NOMO-1 treated with dmso at 0.1 percent for 144 hours (cell line): ENCODE measurements around the gene PSMB8.
"Not testable (repeated sequence)": the region's sequence is repeated elsewhere in the genome, so short reads cannot be mapped to it uniquely, and the experiment has no call there.

Experiments used
- DNase-seq: peaks from one replicate; lab custom pipeline; 2025; ENCODE audit not compliant: unreplicated experiment; lab: John Stamatoyannopoulos, UW

Gene PSMB8

DNA sequence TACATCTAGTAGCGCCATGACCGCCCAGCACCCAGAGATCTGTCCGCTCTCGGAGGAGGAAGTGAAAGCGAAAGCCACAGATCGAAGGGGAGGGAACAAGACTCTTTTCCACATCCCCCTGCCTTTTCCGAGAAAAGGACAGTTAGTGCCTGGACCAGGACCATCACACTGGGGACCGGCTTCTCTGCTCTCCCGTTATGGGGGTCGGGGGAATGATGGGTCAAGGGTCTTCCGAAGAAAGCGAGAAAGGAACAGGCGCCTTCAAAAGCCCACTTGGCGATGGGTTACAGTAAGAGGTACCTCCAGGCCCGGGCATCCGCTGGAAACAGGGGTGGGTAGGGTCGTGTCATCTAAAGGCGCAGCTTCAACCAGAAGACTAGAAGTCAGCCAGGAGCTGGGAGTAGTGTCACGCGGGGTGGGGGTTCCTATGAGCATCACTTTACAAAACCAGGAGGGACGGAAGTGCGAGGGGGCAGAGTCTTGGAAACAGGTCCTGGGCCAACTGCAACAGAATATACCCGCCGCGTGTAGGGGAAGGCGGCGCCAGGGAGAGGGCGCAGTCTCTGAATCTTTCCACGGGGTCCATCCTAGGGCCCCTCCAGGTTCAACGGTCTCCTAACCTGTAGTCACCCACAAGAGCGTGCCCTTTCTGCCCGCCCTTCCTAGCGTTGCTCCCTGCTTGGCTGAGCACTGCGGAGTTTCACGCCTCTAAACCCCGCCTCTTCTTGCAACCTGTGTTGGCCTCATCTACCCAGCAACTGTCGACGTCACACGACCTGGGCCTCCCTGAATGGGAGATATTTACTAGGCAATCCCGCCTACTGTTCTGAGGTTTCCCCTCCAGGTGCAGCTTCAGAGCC, at the start of gene PSMB8:
TSS of gene PSMB8 (minus strand) at position 69 of the 860 bp plus-strand sequence. CDS start at position 18, 51 bp downstream.
- DNase-seq: peak; percentile 93

DNA sequence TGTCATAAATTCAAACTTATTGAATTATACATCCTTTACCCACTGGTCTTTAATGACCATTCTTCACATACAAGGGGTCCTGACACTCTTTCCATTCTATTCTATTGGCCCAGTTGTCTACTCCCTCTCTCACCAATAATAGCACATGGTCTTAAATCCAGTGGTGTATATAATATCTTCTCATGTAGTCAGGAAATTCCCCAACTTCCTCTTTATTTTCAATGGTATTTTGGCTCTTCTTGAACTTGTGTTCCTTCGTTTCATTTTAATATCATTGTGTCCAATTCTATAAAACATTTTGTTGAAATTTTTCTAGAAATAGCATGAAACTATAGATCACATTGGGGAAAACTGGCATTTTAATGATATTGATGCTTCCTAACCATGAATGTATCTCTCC, 47.0 kb upstream of the PSMB8 start:
- no peak for DNase-seq

DNA sequence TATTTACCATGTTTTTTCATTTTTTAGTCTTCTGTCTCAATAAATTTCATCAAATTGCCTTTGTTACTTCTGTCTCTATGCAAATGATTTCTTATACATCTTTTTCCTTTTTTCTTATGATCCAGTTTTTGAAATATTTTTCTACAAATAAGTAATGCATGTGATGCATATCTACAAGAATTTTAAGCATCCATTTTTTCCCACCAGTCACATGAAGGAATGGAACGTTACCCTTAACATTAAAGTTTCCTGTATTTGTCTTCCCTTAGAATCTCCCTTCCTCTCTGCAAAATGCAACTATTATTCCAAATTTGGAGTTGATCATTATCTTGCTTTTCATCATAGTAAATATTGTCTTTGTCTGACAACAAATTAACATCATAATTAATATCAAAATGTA, 45.7 kb upstream of the PSMB8 start:
- DNase-seq: no peak

DNA sequence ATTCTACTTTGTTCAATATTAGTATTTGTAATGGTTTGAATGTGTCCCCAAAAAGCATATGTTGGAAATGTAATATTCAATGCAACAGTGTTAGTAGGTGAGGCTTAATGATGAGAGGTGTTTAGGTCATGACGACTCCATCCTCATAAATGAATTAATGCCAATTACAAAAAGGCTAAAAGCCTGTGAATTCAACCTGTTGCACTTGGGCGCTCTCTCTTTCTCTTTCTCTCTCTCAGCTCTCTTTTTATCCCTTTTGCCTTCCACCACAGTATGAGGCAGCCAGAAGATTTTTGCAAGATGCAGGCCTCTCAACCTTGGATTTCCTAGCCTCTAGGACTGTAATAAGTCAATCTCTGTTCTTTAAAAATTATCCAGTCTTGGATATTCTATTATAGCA, 44.7 kb upstream of the PSMB8 start:
- no peak for DNase-seq

GRCh38 chr6:32887616-32888015, 43.8 kb upstream of the PSMB8 start:
- DNase-seq: no peak

- no peak for DNase-seq
Measured at GRCh38 chr6:32886681-32887383, 43.0 kb upstream of the PSMB8 start.

- peak; percentile 9 for DNase-seq
Measured at GRCh38 chr6:32885698-32886286, 41.9 kb upstream of the PSMB8 start.

- DNase-seq: no peak
Measured at GRCh38 chr6:32883789-32884188, 39.9 kb upstream of the PSMB8 start.

DNA sequence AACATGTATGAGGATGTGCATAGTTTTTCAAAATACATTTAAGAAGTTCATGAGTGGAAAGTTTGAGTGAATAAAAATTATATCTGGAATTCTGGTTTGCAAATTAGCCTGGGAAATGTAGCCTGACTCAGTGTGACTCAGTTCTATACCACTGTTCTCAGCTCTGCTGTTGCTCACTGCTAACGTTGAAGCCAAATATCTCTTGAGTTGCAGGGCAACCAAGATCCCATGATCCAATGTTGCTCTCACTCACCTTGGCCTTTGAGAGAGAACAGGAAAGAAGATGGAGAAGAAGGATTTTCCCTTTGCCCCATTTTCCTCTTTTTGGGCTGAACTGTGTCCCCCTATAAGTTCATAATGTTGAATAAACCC, 39.0 kb upstream of the PSMB8 start:
- no peak for DNase-seq

- DNase-seq: not testable (repeated sequence)
Measured at GRCh38 chr6:32880962-32881361, 37.1 kb upstream of the PSMB8 start.

DNA sequence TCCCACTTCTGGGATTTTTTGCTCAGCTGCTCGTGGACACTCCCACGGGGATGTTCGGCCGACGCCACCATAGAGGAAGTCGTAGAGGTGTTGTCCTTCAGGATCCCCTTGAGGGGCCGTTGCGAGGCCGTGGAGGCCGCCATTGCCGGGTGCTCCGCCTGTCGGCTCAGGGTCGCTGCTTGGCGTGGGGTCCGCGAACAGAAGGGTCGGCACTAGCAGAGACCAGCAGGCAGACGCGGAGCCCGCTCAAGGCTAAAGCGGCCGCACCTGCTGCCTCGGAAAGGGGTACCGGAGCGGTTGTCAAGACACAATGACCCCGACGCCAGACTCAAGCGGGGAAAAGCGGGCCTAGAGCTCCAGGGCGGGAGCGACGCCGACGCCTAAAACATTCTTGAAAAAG, 35.8 kb upstream of the PSMB8 start:
- no peak for DNase-seq

GRCh38 chr6:32876603-32877002, 32.8 kb upstream of the PSMB8 start:
- no peak for DNase-seq

DNA sequence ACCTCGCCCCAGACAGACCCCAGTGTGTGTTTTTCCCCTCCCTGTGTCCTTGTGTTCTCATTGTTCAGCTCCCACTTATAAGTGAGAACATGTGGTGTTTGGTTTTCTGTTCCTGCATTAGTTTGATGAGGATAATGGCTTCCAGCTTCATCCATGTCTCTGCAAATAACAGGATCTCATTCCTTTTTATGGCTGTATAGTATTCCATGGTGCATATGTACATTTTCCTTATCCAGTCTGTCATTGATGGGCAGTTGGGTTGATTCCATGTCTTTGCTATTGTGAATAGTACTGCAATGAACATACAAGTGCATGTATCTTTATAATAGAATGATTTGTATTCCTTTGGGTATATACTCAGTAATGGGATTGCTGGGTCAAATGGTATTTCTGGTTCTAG, 30.1 kb upstream of the PSMB8 start:
- DNase-seq: not testable (repeated sequence)

GRCh38 chr6:32868257-32868788, 24.5 kb upstream of the PSMB8 start:
- peak; percentile 41 for DNase-seq

- no peak for DNase-seq
Measured at GRCh38 chr6:32867554-32868256, 23.9 kb upstream of the PSMB8 start.

- peak; percentile 20 for DNase-seq
Measured at GRCh38 chr6:32867022-32867477, 23.2 kb upstream of the PSMB8 start.

DNA sequence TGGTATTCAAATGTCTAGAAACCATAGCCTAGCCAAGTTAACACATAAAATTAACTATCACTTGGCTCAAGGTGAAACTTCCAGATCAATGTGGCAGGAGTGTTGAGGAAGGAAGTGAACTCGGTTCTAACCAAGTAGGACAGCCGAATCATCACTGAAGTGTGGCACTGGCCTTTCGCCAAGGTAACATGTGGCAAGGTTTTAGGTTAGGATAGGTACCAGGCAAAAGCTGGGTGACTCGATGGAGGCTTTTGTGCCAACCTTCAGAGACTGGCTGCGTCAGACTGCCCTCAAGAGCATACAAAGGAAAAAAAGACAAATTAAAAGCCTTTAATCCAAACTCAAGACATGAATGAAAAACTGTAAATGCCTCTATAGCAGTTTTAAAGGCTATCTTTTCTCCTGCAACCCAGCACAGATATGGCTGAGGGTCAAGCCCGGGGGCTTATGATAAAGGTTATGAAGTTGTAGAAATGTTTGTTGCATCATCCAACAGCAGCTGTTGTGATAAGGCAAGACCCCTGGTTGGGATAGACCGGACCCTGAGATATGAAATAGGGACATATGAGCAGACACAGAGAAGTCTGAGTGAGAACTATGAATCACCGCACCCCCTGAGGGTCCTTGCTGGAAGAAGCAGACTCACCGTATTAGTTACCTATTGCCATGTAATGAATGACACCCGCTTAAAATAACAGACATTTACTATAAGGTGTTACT, 22.0 kb upstream of the PSMB8 start:
- DNase-seq: no peak

- no peak for DNase-seq
Measured at GRCh38 chr6:32862725-32863124, 18.9 kb upstream of the PSMB8 start.

- no peak for DNase-seq
Measured at GRCh38 chr6:32860674-32861073, 16.8 kb upstream of the PSMB8 start.

DNA sequence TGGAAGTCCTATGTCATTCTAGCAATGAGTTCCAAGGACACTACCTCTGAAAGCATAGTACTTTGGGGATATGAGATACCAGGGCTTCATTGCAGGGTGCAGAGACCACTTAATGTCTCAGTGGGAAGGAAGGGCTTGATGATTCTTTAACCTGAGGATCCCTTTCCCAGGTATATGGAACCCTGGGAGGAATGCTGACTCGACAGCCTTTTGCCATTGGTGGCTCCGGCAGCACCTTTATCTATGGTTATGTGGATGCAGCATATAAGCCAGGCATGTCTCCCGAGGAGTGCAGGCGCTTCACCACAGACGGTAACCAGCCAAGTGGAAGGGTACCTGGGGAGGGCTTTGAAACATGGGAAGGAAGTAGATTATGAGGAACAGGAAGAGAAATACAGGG, 14.3 kb upstream of the PSMB8 start:
- DNase-seq: no peak
